Glutamatergic neuron (in vitro differentiated cells): ENCODE results near the gene FCHSD1. TPM values are rescaled to one million over a fixed set of nuclear protein-coding genes. Genes with fewer than 3 reads are reported as not detected.

Source experiments
- DNase-seq: peaks from one replicate; pipeline ENCODE4 v3.0.0; 2022
- H3K27ac Mint-ChIP-seq: one replicate; pipeline ENCODE4 v1.8.0; 2020; ENCODE audit warnings: mild to moderate bottlenecking, mixed read lengths, inconsistent platforms; ENCODE audit not compliant: unreplicated experiment
- H3K27me3 Mint-ChIP-seq: one replicate; pipeline ENCODE4 v1.8.0; 2020; ENCODE audit warnings: mild to moderate bottlenecking, moderate library complexity, mixed read lengths, inconsistent platforms; ENCODE audit not compliant: unreplicated experiment
- H3K36me3 Mint-ChIP-seq: one replicate; pipeline ENCODE4 v1.8.0; 2020; ENCODE audit warnings: mild to moderate bottlenecking, mixed read lengths, inconsistent platforms; ENCODE audit not compliant: unreplicated experiment
- H3K4me1 Mint-ChIP-seq: one replicate; pipeline ENCODE4 v1.8.0; 2020; ENCODE audit warnings: mild to moderate bottlenecking, low read depth, mixed read lengths, inconsistent platforms; ENCODE audit not compliant: unreplicated experiment
- H3K4me3 Mint-ChIP-seq: one replicate; pipeline ENCODE4 v1.8.0; 2020; ENCODE audit warnings: mild to moderate bottlenecking, mixed read lengths, inconsistent platforms; ENCODE audit not compliant: unreplicated experiment
- H3K9me3 Mint-ChIP-seq: one replicate; pipeline ENCODE4 v1.8.0; 2020; ENCODE audit warnings: mild to moderate bottlenecking, moderate library complexity, mixed read lengths, inconsistent platforms; ENCODE audit not compliant: unreplicated experiment
- CTCF ChIP-seq: fragments of 200-600 bp; sonication (generic); IDR thresholded peaks from one replicate; pipeline ENCODE4 v1.5.0; 2021; ENCODE audit not compliant: partially characterized antibody, unreplicated experiment
- total RNA-seq: library from RNA; stranded (reverse); fragmentation: NEBNext Ultra II Directional; extraction: Animal tissue kit (Norgen Biotek cat#: 25700); gene quantifications from one replicate; pipeline ENCODE4 v1.2.1, GENCODE V29; 2021; ENCODE audit not compliant: unreplicated experiment

Gene FCHSD1
- total RNA-seq, 1 donor from 2014 or later: 25.8 TPM

GRCh38 chr5:141692919-141693725, 41.9 kb upstream of the FCHSD1 start:
- DNase-seq: no peak
- Mint-ChIP-seq H3K4me3 (peak overlapping the region; percentile 87), H3K4me1 (peaks cover 4% of the 10 kb centered on the region), H3K36me3 (no peaks in the 10 kb centered on the region), H3K27ac (no peak overlapping the region), H3K9me3 (peaks cover 11% of the 10 kb centered on the region), H3K27me3 (peaks cover 7% of the 10 kb centered on the region)
- TF ChIP-seq CTCF: no peak

GRCh38 chr5:141692533-141692888, 41.3 kb upstream of the FCHSD1 start:
- H3K27ac Mint-ChIP-seq: no peak overlapping the region

GRCh38 chr5:141691867-141692532, 40.8 kb upstream of the FCHSD1 start:
- Mint-ChIP-seq H3K9me3 (peaks cover 13% of the 10 kb centered on the region), H3K4me1 (peaks cover 4% of the 10 kb centered on the region), H3K36me3 (no peaks in the 10 kb centered on the region), H3K27ac (no peak overlapping the region), H3K4me3 (peak overlapping the region; percentile 87), H3K27me3 (peaks cover 4% of the 10 kb centered on the region)
- peak; percentile 98 for TF ChIP-seq CTCF
- DNase-seq: peak; percentile 95

More at GRCh38 chr5:141692533-141692888, 41.3 kb upstream of the FCHSD1 start:
- H3K27me3 Mint-ChIP-seq: peaks cover 4% of the 10 kb centered on the region
- no peak for TF ChIP-seq CTCF
- H3K4me3 Mint-ChIP-seq: peak overlapping the region; percentile 87
- H3K36me3 Mint-ChIP-seq: no peaks in the 10 kb centered on the region
- H3K4me1 Mint-ChIP-seq: peaks cover 4% of the 10 kb centered on the region
- H3K9me3 Mint-ChIP-seq: peaks cover 13% of the 10 kb centered on the region
- no peak for DNase-seq

GRCh38 chr5:141691286-141691866, 40.2 kb upstream of the FCHSD1 start:
- Mint-ChIP-seq H3K4me1 (peaks cover 4% of the 10 kb centered on the region), H3K36me3 (no peaks in the 10 kb centered on the region), H3K27me3 (peaks cover 4% of the 10 kb centered on the region), H3K9me3 (peaks cover 13% of the 10 kb centered on the region), H3K4me3 (no peak overlapping the region), H3K27ac (no peak overlapping the region)
- no peak for DNase-seq
- TF ChIP-seq CTCF: no peak
